GM10266 (cell line): ENCODE results near the gene VN1R2.
A peak's percentile ranks its signal among the peaks of the same experiment; 100 is the strongest.
"Not testable (repeated sequence)": the region's sequence is repeated elsewhere in the genome, so short reads cannot be mapped to it uniquely, and the experiment has no call there.

Source experiments
- DNase-seq: peaks from one replicate; pipeline ENCODE4 v3.0.0; 2012; ENCODE audit errors: extremely low spot score
- TF ChIP-seq, protein P1 (sequence below): IDR thresholded peaks from 2 replicates; pipeline ENCODE4 v1.5.1; 2012; ENCODE audit warnings: mild to moderate bottlenecking, low read depth; ENCODE audit not compliant: control insufficient read depth, insufficient read depth; ENCODE audit errors: missing control alignments

VN1R2 gene, protein sequence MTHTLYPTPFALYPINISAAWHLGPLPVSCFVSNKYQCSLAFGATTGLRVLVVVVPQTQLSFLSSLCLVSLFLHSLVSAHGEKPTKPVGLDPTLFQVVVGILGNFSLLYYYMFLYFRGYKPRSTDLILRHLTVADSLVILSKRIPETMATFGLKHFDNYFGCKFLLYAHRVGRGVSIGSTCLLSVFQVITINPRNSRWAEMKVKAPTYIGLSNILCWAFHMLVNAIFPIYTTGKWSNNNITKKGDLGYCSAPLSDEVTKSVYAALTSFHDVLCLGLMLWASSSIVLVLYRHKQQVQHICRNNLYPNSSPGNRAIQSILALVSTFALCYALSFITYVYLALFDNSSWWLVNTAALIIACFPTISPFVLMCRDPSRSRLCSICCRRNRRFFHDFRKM

GRCh38 chr19:53257715-53258342, at the start of gene VN1R2:
Gene VN1R2 (plus strand): TSS chr19:53258292. CDS start chr19:53258376, 84 bp downstream.
- DNase-seq: not testable (repeated sequence)

- not testable (repeated sequence) for DNase-seq
Measured at GRCh38 chr19:53211554-53211953, 46.5 kb upstream of the VN1R2 start.

DNA sequence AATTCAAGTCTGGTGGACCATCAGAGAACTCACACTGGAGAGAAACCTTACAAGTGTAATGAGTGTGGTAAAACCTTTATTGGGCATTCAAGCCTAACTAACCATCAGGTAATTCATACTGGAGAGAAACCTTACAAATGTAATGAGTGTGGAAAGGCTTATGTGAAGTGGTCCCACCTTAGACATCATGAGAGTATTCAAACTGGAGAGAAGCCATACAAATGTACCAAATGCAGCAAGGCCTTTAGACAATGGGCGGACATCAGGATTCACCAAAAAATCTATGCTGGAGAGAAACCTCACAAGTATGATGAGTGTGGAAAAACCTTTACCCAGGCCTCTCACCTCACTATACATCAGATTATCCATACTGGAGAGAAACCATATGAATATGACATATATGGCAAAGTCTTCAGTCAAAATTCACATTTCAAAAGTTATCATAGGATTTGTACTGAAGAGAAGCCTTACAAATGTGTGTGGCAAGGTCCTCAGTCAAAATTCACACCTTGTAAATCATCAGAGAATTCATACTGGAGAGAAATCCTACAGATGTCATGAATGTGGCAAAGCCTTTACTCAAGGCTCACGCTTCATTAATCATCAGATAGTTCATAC, 45.3 kb upstream of the VN1R2 start:
- DNase-seq: no peak
- TF ChIP-seq, protein P1, sequence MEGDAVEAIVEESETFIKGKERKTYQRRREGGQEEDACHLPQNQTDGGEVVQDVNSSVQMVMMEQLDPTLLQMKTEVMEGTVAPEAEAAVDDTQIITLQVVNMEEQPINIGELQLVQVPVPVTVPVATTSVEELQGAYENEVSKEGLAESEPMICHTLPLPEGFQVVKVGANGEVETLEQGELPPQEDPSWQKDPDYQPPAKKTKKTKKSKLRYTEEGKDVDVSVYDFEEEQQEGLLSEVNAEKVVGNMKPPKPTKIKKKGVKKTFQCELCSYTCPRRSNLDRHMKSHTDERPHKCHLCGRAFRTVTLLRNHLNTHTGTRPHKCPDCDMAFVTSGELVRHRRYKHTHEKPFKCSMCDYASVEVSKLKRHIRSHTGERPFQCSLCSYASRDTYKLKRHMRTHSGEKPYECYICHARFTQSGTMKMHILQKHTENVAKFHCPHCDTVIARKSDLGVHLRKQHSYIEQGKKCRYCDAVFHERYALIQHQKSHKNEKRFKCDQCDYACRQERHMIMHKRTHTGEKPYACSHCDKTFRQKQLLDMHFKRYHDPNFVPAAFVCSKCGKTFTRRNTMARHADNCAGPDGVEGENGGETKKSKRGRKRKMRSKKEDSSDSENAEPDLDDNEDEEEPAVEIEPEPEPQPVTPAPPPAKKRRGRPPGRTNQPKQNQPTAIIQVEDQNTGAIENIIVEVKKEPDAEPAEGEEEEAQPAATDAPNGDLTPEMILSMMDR: no peak

DNA sequence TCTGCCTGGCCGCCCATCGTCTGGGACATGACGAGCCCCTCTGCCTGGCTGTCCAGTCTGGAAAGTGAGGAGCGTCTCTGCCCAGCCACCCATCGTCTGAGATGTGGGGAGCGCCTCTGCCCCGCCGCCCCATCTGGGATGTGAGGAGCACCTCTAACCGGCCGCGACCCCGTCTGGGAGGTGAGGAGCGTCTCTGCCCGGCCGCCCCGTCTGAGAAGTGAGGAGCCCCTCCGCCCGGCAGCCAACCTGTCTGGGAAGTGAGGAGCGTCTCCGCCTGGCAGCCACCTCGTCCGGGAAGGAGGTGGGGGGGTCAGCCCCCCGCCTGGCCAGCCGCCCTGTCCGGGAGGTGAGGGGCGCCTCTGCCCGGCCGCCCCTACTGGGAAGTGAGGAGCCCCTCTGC, 35.4 kb upstream of the VN1R2 start:
- DNase-seq: not testable (repeated sequence)

DNA sequence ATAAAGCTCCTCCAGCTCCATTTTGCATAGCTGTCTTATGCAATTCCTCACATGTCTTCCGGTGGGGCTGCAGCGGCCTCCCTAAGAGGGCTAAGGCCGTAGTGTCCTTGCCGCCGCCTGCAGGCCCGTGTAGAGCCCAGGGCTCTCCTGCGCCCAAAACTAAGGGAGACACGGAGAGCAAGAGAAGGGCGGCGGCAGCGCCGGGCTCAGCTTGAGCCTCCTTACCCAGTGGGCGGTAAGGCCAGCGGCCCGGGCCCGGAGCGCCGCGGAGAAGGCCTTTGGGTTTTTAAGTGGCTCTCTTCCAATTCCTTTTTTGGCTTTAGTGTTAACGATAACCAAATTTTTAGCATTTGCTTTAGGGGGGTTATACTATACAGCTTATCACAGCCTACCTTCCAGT, 33.5 kb upstream of the VN1R2 start:
- TF ChIP-seq, protein P1: no peak
- DNase-seq: no peak

- no peak for DNase-seq
- TF ChIP-seq, protein P1: no peak
Measured at GRCh38 chr19:53237114-53237777, 20.8 kb upstream of the VN1R2 start.

- TF ChIP-seq, protein P1: no peak
- no peak for DNase-seq
Measured at GRCh38 chr19:53246498-53246897, 11.6 kb upstream of the VN1R2 start.

DNA sequence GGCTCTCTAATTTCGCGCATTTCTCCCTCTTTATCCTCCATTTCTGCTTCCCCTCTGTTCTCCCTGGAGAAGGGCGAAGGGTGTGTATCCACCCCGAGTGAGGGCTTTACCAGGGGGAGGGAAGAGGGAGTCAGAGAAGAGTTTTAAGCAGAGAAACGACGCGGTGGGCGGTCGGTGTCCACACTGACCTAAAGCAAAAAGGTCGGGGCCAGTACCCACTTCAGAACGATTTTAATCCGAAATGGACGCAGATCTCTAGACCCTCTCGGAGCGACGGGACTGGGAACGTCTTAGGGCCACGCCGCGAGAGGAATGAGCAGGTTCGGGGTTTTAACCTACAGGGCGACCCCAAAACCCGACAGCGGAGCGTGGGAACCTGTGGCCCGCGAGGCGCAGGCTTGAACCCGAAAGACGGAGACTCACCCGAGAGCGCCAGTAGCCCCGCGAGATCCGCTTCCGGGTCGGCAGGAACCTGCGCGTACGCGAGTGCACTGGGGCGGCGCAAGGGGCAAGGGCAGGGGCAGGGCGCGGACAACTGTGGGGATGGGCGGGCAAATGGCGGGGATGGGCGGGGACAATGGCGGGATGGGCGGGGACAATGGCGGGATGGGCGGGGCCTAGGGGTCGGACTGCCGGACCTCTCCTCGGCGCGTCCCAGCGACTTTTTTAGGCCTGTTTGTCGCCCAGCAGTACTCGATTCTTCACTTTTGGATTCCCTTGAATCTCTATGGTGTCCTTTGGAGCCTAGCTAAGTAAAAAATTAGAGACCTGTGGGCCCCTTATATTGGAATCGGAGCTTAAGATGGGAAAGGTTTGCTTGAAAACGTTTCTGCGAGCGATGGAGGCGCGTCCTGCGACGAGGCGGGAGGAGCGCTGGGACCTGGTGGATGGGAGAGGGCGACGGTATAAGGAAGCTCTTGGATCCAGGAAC, 3.4 kb upstream of the VN1R2 start, which contains the start of gene ZNF677:
TSS of gene ZNF677 (minus strand) at position 463 of the 931 bp plus-strand sequence. CDS start 3,323 bp downstream, outside the sequence.
- peak; percentile 66 for DNase-seq
- TF ChIP-seq, protein P1: no peak

DNA sequence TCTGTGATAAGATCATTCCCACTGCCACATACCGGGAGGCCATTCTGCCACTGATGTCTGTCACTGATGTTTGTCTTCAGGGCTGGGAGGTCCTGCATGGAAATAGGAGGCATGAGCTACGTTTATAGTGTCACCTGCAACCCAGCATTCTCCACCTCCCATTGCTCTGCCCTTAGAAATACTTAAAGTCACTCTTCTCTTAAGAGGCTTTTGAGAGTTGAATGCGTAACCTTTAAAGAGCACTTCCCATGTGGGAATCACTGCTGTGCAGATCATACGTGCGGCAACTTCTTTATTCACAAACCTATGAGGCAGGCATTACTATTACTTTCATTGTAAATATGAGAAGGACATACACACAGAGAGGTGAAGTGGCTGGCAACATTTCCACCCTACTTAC, 9.5 kb downstream of the VN1R2 start, which contains the start of gene VN1R4:
TSS of gene VN1R4 (minus strand) at position 101 of the 400 bp plus-strand sequence. CDS start at position 43, 58 bp downstream.
- DNase-seq: not testable (repeated sequence)

GRCh38 chr19:53269861-53270260, 11.8 kb downstream of the VN1R2 start:
- not testable (repeated sequence) for DNase-seq
